VCaP (cell line): ENCODE measurements around the gene LMBR1L.
A peak's percentile ranks its signal among the peaks of the same experiment; 100 is the strongest.

ENCODE experiments used
- H3K27ac ChIP-seq: fragments of 450-650 bp; 2 replicates; pipeline ENCODE4 v1.5.1; 2017
- TF ChIP-seq, protein P1 (sequence below): fragments of 450-650 bp; conservative IDR thresholded peaks from 2 replicates; pipeline ENCODE4 v1.5.1; 2017; ENCODE audit warnings: mild to moderate bottlenecking, moderate library complexity

LMBR1L gene

DNA sequence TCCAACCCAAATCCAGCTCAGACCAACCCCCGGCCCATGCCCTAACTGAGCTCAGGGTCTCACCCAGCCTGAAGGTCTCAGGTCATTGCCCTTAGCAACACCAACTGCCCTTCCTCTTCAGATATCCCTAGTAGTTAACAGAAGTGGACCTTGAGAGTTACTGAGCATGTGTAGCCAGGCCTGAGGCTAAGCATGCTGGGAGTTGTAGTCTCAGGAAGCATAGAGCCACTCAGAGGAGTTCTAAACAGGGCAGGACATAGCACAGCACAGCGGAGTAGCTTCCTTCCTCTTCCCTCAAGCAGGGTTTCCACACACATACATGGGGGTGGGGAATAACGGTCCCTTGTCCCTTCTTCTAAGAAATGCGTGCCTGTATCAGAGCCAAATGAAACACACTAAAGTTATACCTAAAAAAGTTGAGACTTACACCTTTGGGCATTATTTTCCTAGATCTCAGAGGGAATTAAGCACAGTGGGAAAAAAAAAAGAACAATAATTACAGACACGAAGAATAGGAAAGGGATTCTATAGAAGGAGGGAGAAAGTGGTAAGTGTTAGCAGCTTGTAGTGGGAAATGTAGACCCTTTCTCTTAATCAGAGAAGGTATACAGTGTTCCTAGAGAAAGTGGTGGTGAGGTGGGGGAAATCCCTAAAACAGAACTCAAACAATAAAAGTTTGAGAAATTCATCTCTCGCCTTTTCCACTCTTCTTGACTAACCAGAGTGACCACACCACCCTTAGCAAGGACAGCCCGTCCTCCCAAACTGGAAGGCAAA lies 54.5 kb downstream of the LMBR1L start:
- TF ChIP-seq, protein P1, sequence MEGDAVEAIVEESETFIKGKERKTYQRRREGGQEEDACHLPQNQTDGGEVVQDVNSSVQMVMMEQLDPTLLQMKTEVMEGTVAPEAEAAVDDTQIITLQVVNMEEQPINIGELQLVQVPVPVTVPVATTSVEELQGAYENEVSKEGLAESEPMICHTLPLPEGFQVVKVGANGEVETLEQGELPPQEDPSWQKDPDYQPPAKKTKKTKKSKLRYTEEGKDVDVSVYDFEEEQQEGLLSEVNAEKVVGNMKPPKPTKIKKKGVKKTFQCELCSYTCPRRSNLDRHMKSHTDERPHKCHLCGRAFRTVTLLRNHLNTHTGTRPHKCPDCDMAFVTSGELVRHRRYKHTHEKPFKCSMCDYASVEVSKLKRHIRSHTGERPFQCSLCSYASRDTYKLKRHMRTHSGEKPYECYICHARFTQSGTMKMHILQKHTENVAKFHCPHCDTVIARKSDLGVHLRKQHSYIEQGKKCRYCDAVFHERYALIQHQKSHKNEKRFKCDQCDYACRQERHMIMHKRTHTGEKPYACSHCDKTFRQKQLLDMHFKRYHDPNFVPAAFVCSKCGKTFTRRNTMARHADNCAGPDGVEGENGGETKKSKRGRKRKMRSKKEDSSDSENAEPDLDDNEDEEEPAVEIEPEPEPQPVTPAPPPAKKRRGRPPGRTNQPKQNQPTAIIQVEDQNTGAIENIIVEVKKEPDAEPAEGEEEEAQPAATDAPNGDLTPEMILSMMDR, result no peak
- peak overlapping the region; percentile 99 for H3K27ac ChIP-seq

DNA sequence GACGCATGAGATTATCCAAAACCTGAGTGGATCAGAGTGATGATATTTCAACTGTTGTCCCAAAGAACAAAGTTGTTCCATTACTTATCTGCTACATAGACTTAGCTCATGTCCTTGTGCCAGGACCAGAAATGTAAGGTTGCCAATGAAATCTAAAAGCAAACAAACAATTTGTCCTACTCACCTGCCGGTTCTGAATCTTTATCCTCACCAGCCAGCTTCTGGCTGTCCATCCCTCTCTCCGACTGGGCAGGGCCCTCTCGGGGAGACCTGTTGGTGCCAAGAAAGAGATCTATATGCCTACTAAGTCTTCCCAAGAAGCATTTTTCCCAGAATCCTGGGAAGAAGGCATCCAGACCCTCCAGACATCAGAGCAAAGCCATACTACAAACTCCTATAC lies 55.6 kb downstream of the LMBR1L start:
- TF ChIP-seq, protein P1, result no peak
- peak overlapping the region; percentile 99 for H3K27ac ChIP-seq

DNA sequence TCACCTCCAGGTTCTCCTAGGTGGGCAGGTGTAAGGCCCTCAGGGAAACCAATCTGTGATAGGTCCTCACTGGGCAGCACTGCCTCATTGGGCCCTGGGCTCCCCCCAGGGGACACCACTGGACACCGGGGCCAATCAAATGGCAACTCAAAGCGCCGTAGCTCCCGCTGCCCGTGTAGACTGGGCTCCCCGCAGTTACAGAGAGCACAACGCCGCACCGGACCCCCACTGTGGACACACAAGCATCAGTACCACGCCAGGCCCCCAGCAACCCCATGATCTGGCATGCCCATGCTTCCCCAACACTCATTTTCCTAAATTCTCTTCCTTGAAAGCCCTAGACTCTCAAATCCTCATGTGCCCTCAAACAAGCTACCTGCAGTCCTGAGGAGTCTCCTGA lies 56.1 kb downstream of the LMBR1L start:
- TF ChIP-seq, protein P1, result no peak

DNA sequence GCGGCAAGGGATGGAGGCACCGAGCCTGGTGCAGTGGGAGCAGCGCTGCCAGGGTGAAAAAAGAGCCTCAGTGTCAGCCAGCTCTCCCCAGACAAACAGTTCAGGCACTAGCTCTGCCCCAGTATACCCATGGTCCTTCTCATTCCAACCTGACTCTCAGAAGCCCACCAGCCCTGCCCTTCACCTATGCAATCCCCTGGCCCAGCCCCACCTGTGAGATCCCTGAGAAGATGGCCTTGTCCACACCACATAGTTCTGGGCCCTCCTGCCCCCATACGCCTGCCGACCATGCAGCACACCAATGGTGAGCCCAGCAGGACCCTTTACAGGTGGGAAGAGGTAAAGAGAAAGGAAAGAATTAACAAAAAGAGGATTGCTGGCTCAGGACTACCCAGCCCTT lies 56.6 kb downstream of the LMBR1L start:
- TF ChIP-seq, protein P1, result no peak
- peak overlapping the region; percentile 99 for H3K27ac ChIP-seq

More for the DNA sequence above, 56.1 kb downstream of the LMBR1L start:
- peak overlapping the region; percentile 99 for H3K27ac ChIP-seq

DNA sequence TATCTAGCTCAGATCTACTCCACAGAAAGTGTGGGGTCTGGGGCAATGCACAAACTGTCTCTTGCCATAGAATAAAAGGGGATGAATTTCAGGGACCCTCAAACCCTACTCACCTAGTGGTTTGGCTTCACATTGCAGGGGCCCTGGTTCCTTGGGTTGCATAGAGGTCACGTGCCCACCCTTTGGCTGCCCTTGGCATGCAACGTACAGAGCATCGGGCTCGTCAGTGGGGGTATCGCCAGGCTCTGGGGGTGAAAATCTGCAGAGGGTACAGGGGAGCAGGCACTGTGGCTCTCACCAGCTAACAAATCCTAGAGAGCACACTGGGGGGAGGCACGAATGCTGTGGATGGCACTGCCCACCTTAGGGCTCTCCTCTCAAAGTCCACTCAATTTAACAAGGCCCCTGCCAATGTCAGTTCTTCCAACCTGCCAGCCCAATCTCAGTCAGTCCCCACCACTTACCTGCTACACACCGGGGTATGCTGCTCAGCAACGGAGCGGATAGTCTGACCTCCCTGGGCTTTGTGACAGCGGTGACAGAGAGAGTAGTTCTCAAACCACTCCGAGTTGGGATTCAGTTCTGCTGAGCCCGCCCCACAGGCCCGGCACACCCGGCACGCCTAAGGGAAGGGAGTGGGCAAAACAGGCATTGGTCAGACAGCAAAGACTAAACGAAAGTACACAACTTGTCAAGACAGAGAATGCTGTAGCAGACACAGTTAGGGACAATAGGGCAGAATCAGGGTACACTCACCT lies 58.0 kb downstream of the LMBR1L start:
- no peak overlapping the region for H3K27ac ChIP-seq
- TF ChIP-seq, protein P1, result no peak

DNA sequence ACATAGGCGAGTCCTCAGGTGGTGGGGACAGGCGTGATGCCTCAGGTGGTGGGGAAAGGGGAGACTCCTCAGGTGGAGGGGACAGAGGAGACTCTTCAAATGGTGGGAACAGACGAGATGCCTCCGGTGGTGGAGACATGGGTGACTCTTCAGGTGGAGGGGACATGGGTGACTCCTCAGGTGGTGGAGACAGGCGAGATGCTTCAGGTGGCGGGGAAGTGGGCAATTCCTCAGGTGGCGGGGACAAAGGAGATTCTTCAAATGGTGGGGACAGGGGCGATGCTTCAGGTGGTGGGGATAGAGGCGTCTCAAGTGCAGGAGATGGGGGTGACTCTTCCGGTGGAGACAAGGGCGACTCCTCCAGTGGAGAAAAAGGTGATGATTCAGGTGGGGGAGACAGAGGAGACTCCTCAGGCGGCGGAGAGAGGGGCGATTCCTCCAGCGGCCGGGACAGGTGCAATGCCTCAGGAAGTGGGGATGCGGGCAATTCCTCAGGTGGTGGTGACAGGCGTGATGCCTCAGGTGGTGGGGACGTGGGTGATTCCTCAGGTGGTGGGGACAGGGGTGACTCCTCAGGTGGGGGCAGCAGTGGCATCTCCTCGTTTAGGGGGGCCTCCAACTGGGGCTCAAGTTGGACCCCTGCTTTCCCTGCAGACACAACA lies 58.7 kb downstream of the LMBR1L start:
- TF ChIP-seq, protein P1, result no peak
- H3K27ac ChIP-seq, result no peak overlapping the region

DNA sequence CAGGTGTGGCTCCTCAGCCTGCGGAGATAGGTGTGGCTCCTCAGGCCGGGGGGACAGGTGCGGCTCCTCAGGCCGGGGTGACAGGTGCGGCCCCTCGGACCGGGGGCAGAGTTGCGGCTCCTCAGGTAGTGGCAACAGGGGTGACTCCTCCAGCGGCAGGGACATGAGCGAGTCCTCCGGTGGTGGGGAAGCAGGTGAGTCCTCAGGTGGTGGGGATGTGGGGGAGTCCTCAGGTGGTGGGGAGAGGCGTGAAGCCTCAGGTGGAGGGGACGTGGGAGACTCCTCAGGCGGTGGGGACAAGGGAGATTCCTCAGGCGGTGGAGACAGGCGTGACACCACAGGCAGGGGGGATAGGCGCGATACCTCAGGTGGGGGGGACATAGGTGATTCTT lies 59.3 kb downstream of the LMBR1L start:
- no peak overlapping the region for H3K27ac ChIP-seq
- TF ChIP-seq, protein P1, result no peak
